Measurements from ENCODE around the gene PILRA.

GRCh38 chr7:100351657-100352058 lies 21.6 kb upstream of the PILRA start:
- no peak for TF ChIP-seq EZH2phosphoT487 (IDR thresholded peaks at IDR 0.05; ENCODE audit: insufficient read depth, low read depth)
- TF ChIP-seq EZH2 (IDR thresholded peaks at IDR 0.05; ENCODE audit: insufficient read depth, poor library complexity, severe bottlenecking) = no peak
